ENCODE data around the gene ARRDC4.

Gene ARRDC4

GRCh38 chr15:97960364-97961066 is at the start of gene ARRDC4:
Gene ARRDC4, plus strand, starts transcription at chr15:97960703. Its CDS starts 159 bp downstream, at chr15:97960862.
- Histone ChIP-seq H3K36me3 (ENCODE audit: insufficient read depth, low read length) (no peaks in the 10 kb centered on the region), H3K4me3 (ENCODE audit: low read depth, low read length, poor library complexity, severe bottlenecking) (no peak within 1 kb of the TSS), H3K9me3 (ENCODE audit: low read length) (no peaks in the 10 kb centered on the region), H2AFZ (ENCODE audit: low read length) (no peak within 1 kb of the TSS), H3K9ac (ENCODE audit: low read length) (no peak within 1 kb of the TSS), H3K27me3 (ENCODE audit: insufficient read depth, low read length) (no peaks in the 10 kb centered on the region), H3F3A (ENCODE audit: insufficient read depth, low read length) (no peaks in the 10 kb centered on the region), H3K4me1 (ENCODE audit: insufficient read depth, low read length, severe bottlenecking) (no peaks in the 10 kb centered on the region), H4K20me1 (ENCODE audit: insufficient read depth, low read length) (no peaks in the 10 kb centered on the region), H3K27ac (ENCODE audit: low read depth, low read length, poor library complexity, severe bottlenecking) (no peak within 1 kb of the TSS), H3K4me2 (ENCODE audit: low read length) (no peak within 1 kb of the TSS), H3K9me2 (ENCODE audit: low read depth, low read length) (no peaks in the 10 kb centered on the region), H3K79me2 (ENCODE audit: insufficient read depth, low read length) (no peaks in the 10 kb centered on the region)
- TF ChIP-seq CTCF (IDR thresholded peaks at IDR 0.05; ENCODE audit: low read length) (no peak), EZH2 (IDR thresholded peaks at IDR 0.05; ENCODE audit: borderline replicate concordance, low read length) (no peak)

GRCh38 chr15:97914711-97915110 is 45.8 kb upstream of the ARRDC4 start:
- H3K27ac ChIP-seq (ENCODE audit: low read depth, low read length, poor library complexity, severe bottlenecking) = no peak overlapping the region
- H3K4me2 ChIP-seq (ENCODE audit: low read length) = no peak overlapping the region

GRCh38 chr15:97915261-97915660 is 45.2 kb upstream of the ARRDC4 start:
- Histone ChIP-seq H4K20me1 (ENCODE audit: insufficient read depth, low read length) (no peaks in the 10 kb centered on the region), H3K27ac (ENCODE audit: low read depth, low read length, poor library complexity, severe bottlenecking) (no peak overlapping the region)

More at GRCh38 chr15:97914711-97915110, 45.8 kb upstream of the ARRDC4 start:
- no peak for TF ChIP-seq CTCF (IDR thresholded peaks at IDR 0.05; ENCODE audit: low read length)
- no peak for TF ChIP-seq EZH2 (IDR thresholded peaks at IDR 0.05; ENCODE audit: borderline replicate concordance, low read length)
- no peak overlapping the region for H3K9ac ChIP-seq (ENCODE audit: low read length)
- H3F3A ChIP-seq (ENCODE audit: insufficient read depth, low read length) = no peaks in the 10 kb centered on the region
- H3K27me3 ChIP-seq (ENCODE audit: insufficient read depth, low read length) = no peaks in the 10 kb centered on the region
- no peak overlapping the region for H3K4me3 ChIP-seq (ENCODE audit: low read depth, low read length, poor library complexity, severe bottlenecking)
- H3K9me3 ChIP-seq (ENCODE audit: low read length) = no peaks in the 10 kb centered on the region
- H4K20me1 ChIP-seq (ENCODE audit: insufficient read depth, low read length) = no peaks in the 10 kb centered on the region
- no peaks in the 10 kb centered on the region for H3K4me1 ChIP-seq (ENCODE audit: insufficient read depth, low read length, severe bottlenecking)
- no peaks in the 10 kb centered on the region for H3K36me3 ChIP-seq (ENCODE audit: insufficient read depth, low read length)
- no peaks in the 10 kb centered on the region for H3K79me2 ChIP-seq (ENCODE audit: insufficient read depth, low read length)
- H3K9me2 ChIP-seq (ENCODE audit: low read depth, low read length) = no peaks in the 10 kb centered on the region
- H2AFZ ChIP-seq (ENCODE audit: low read length) = no peak overlapping the region

More at GRCh38 chr15:97915261-97915660, 45.2 kb upstream of the ARRDC4 start:
- H3K27me3 ChIP-seq (ENCODE audit: insufficient read depth, low read length) = no peaks in the 10 kb centered on the region
- no peaks in the 10 kb centered on the region for H3K4me1 ChIP-seq (ENCODE audit: insufficient read depth, low read length, severe bottlenecking)
- H3K9me3 ChIP-seq (ENCODE audit: low read length) = no peaks in the 10 kb centered on the region
- no peak overlapping the region for H3K4me3 ChIP-seq (ENCODE audit: low read depth, low read length, poor library complexity, severe bottlenecking)
- no peaks in the 10 kb centered on the region for H3K9me2 ChIP-seq (ENCODE audit: low read depth, low read length)
- no peak overlapping the region for H3K4me2 ChIP-seq (ENCODE audit: low read length)
- no peaks in the 10 kb centered on the region for H3K79me2 ChIP-seq (ENCODE audit: insufficient read depth, low read length)
- no peak overlapping the region for H3K9ac ChIP-seq (ENCODE audit: low read length)
- H3F3A ChIP-seq (ENCODE audit: insufficient read depth, low read length) = no peaks in the 10 kb centered on the region
- no peak overlapping the region for H2AFZ ChIP-seq (ENCODE audit: low read length)
- TF ChIP-seq CTCF (IDR thresholded peaks at IDR 0.05; ENCODE audit: low read length) (no peak), EZH2 (IDR thresholded peaks at IDR 0.05; ENCODE audit: borderline replicate concordance, low read length) (no peak)
- H3K36me3 ChIP-seq (ENCODE audit: insufficient read depth, low read length) = no peaks in the 10 kb centered on the region
